WTC11 (cell line): ENCODE data around the gene SDHB.

Experiments
- NR3C1 ChIP-seq: sonication (generic); formaldehyde crosslinking; conservative IDR thresholded peaks from 2 replicates; pipeline ENCODE4 v1.8.1; 2023; ENCODE audit warnings: low read depth, mild to moderate bottlenecking, missing genetic modification reagents
- TEAD1 ChIP-seq: sonication (generic); formaldehyde crosslinking; IDR thresholded peaks from 2 replicates; pipeline ENCODE4 v1.8.0; 2022; ENCODE audit warnings: mild to moderate bottlenecking, missing genetic modification reagents
- ZNF671 ChIP-seq: fragments of 250-450 bp; sonication (Bioruptor Pico); IDR thresholded peaks from 2 replicates; pipeline ENCODE4 v1.8.0; 2021; ENCODE audit warnings: mild to moderate bottlenecking

DNA sequence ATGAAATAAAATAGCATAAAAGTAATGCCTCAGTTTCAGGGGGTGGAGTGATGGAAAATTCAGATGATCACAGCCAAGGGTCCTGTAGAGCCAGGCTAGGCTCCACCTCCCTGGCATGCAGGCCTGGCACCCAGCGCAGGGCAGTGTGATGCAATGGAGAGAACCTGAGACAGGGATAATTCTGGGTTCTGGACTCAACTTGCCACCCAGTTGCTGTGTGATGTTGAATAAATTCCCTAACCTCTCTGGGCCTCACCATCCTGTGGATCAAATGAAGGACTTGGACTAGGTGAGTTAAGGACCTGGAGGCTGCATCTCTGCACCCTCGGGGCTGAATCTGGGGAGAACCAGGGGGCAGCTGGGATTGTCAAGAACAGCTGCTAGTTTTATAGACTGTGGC lies 48.4 kb upstream of the SDHB start:
- no peak for TF ChIP-seq ZNF671 (CRISPR knock-in tag)
- TF ChIP-seq NR3C1 (CRISPR knock-in tag) = no peak
- TF ChIP-seq TEAD1 = no peak
